ENCODE measurements around the gene C1QTNF8.

The C1QTNF8 gene

DNA sequence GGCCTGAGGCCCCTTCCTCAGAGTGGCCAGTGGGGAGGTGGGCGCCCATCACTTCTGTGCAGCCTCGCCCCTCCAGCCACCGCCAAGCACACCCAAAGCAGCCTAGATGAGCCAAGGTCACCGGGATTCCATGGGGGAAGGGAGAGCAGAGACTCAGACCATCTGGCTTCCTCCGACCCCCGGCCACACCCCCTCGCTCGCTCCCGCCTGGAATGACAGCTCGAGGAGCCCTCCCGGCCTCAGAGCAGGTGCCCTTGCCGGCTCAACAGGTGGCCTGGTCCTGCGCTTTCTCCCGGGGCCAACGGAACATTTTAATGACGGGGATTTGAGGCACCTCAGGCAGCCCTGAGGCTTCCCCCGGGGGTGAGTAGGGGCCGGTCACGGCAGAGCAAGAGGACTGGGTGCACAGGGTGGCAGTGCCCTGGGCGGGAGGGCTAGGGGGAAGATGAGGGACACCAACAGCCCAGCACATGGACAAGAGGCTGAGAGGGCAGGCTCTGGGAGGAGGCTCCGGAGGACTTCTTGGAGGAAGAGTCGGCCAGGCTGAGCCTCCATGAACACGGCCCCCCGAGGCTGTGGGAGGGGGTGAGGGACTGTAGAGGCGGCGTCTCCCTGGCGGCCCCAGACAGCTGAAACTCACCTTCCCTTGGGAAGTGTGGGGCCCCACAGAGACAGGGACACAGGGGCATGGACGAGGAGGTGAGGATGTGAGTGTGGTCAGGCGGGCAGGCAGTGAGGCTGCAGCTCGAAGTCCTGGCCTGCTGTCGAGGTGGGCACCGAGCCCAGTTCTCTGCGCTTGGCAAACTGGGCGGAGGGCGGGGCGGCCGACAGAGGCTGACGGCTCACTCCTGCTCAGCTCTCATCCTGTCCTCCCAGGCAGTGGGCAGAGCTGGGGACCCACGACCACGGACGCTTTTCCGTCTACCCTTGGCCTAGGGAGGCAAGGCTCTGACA, 12.5 kb upstream of the C1QTNF8 start:
- no peak for DNase-seq (ENCODE audit: low read depth in 2 of 2)

DNA sequence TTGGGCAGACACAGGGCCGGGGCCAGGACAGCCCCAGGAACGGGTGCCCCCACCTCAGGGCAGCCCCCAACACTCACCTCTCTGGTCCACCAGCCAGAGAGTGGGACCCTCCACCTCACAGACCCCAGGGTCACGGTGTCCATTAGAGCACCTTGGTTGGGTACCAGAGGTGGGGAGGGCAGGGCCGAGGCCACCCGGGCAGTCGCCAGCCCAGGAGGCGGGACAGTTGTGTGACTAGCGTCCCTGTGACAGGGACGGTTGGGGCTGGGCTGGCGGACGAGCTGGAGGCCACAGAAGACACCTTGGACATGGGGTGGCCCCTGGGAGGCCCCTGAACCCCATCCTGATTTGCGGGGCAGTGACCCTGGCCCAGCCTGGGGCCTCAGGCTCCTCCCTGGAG, 11.7 kb upstream of the C1QTNF8 start:
- no peak for DNase-seq (ENCODE audit: low read depth in 2 of 2)

DNA sequence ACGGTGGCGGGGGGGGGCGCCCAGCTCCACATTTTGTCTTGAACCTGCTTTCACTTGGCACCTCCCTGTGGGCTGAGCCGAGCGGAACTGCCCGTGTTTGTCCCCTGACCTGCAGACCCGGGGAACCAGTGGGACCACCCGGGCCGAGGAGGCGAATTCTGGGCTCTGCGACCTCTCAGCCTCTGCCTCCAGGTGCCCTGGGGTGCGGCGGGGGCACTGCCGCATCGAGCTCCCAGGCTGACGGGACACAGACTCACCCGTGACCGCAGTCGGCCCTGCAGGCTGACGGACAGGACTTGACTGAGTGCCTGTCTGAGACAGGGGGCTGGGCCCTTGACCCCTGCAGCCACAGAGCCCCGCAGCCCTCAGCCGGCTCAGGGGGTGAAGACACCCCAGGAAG, 11.1 kb upstream of the C1QTNF8 start:
- DNase-seq (ENCODE audit: low read depth in 2 of 2): no peak

DNA sequence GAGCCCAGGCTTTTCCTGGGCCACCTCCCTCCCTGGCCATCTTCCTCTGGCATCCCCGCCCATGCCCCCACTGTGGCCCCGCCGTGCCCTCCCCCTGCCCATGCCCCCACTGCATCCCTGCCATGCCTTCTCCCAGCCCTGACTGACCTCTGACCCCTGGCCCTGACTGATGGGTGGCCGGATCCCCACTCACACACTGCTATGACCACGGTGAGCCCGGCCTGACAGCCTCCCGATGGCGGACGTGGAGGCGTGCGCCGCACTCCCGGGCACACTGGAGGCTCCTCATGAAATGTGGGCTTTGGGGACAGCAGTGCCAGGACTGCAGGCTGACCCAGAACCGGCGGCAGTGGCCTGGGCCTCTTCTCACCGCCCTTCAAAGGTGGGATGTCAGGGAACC, 10.6 kb upstream of the C1QTNF8 start:
- no peak for DNase-seq (ENCODE audit: low read depth in 2 of 2)

DNA sequence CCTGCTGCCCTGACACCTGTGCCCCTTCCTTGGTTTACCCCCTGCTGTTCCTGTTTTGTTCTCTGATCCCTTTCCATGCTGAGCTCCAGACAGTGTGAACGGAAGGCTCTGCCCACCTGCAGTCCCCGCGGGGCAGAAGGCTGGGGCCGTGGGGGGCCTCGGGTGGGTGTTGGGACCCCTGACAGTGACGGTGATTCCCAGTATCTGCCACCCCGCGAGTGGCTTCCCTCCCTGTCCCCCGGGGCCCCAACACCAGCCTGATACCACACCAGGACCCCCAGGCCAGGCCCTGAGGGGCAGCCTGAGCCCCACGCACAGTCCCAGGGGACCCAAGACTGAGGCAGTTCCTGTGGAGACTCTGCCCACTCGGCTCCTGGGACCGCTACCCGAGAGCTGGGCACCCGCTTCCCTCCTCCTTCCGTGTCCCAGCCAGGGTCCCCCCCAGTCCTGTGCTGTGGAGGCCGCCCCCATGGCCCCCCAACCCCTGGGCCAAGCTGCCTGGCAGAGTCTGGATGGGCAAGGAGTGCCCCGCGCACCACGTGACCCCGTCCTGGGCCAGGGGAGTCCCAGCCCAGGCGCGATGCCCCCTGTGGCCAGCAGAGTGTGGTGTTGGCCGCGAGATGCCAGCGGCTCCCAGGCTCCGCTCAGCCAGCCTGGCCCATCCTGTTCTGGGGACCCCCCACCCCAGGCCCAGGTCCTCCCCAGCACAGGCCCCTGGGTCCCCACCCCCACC, 10.0 kb upstream of the C1QTNF8 start:
- DNase-seq (ENCODE audit: low read depth in 2 of 2): peak in 1 of 2 donors; percentile 41

DNA sequence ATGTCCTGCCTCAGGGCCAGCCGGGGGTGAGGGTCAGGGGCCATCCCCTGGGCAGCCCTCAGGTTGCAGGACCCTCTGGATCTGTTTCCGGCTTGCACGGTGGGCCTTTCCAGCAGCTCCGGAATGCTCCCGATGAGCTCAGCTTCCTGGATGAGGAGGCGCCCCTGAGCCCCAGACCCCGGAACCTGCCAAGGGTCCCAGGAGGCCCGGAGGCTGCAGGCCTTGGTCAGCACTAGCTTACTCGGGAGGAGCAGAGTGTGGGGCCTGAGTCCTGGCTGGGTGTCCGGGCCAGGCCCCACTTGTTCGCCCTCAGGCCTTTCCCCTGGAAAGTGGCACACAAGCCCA, 7.6 kb upstream of the C1QTNF8 start:
- no peak for DNase-seq (ENCODE audit: low read depth in 2 of 2)

DNA sequence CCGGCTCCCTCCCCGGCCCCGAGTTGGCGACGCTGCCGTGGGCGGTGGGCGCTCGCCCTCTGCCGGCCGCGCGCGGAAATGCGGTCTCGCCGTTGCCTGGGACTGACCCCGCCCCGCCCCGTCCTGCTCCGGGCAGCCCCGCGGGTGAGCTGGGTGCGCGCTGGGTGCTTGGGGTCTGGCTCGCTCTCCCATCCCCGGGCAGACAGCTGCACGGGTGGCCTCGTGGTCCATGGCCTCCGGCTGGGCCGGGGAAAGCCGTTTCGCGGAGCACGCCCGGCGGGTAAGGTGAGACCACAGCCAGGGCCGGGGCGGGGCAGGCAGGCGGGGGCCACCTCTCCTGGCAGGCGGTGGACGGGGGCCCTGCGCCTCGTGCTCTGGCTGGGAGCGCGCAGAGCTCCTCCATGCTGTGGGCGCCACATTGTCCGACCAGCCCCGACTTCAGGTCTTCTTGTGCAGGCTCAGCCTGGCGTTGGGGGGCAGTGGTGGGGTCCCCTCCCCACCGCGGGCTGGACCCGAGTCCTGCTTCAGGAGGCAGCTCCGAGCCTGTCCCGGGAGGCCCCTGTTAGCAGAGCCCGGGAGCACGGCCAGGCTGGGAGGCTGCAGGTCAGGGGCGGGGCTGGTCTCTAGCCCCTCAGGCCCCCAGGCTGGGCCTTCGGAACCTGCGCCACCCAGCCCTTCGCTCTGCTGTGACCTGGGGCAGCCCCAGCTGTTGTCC, 7.0 kb upstream of the C1QTNF8 start:
- peak; percentile 56 to 68 for DNase-seq (ENCODE audit: low read depth in 2 of 2)

DNA sequence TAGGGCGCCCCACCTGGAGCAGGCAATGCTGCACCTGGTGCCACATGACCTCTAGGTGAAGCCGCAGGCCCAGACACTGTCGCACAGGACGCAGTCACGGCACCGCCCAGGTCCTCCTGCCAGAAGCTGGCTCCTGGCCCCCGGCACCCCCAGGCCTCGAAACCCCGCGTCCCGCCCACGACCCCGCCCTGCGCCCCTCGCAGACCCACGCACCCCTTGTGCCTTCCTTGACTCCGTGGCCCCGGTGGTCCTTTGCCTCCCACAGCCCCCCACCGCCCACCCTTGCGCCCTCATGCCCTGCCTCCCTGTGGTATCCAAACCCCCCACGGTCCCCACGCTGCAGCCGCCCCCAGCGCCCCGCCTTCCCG, 6.3 kb upstream of the C1QTNF8 start:
- no peak for DNase-seq (ENCODE audit: low read depth in 2 of 2)

DNA sequence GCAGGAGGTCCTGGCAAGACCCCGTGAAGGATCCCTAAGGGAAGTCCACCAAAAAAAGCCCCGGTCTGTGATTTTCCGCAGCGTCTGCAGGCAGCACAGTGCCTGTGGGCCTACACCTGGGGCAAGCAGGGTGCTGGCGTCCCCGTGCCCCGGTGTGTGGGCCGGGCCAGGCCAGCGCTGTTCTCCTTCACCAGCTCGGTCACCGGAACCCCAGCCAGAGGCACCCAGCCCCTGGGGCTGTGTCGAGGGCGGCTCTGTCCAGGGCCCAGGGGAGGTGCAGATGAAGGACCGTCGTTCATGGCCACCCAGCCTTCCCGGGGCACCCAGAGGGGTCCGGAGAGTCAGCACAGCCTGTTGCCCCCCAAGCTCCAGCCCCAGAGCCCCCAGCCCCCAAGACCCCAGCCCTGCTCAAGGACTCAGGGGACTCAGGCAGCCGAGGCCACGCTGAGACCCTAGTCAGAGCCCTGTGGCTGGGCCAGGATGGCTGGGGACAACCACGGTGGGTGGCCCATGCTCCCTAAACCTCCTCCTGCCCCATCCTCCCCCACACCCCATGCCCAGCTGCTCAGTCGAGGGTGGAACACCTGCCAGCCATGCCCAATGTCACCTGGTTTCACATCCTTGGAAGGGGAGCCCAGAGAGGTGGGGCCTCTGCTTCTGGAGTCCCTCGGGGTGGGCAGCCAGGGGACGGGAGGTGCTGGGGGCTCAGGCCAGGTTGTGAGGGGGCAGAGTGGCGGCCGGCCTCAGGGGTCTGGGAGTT, 5.7 kb upstream of the C1QTNF8 start:
- DNase-seq (ENCODE audit: low read depth in 2 of 2): no peak

DNA sequence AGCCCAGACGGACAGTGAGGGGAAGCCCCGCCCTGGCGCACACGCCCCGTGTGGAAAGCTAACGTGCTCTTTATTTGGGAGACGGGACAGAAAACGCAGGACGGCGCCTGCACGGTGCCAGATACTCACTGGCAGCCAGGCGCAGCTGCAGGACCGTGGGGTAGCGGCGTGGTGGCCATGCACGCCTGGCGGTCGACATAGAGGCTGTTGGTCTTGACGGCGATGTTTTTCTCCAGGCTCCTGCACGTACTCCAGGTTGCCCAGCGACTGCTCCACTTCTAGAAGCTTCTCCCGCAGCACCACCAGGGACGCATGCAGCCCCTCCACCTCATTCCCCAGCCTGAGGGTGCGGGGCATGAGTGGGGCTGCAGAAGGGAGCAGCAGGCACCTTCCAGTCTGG, 5.1 kb upstream of the C1QTNF8 start:
- no peak for DNase-seq (ENCODE audit: low read depth in 2 of 2)

DNA sequence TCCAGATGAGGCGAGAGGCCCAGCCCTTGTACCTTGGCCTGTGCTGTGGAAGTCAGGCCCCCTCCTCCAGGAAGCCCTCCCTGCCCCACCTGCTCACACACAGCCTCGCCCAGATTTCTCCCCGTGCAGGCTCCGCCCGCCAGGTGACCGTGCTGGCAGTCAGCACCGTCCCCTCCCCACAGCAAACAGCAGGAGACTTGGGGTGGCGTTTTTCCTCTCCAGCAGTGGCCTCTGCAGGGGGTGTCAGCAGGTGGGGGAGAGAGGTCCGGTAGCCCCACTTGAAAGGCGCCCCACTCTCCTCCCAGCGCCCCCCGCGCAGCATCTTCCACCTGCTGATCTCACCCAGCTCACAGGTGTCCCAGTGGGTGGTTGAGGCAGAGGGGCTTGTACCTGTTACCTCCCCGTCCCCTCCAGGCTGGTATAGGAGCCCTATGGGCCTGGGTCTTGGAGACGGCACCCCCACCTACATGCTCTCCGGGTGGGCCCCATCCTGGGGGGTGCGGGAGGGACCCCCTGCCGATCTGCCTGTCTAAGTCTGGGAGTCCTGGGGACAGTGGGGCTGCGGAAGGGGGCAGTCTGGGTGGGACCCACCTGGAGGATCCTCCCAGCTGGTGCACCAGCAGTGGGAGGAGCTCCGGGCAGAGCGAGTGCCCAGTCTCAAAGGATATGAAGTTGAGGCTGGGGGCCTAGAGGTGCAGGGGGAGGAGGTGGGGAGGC, 4.2 kb upstream of the C1QTNF8 start:
- no peak for DNase-seq (ENCODE audit: low read depth in 2 of 2)

DNA sequence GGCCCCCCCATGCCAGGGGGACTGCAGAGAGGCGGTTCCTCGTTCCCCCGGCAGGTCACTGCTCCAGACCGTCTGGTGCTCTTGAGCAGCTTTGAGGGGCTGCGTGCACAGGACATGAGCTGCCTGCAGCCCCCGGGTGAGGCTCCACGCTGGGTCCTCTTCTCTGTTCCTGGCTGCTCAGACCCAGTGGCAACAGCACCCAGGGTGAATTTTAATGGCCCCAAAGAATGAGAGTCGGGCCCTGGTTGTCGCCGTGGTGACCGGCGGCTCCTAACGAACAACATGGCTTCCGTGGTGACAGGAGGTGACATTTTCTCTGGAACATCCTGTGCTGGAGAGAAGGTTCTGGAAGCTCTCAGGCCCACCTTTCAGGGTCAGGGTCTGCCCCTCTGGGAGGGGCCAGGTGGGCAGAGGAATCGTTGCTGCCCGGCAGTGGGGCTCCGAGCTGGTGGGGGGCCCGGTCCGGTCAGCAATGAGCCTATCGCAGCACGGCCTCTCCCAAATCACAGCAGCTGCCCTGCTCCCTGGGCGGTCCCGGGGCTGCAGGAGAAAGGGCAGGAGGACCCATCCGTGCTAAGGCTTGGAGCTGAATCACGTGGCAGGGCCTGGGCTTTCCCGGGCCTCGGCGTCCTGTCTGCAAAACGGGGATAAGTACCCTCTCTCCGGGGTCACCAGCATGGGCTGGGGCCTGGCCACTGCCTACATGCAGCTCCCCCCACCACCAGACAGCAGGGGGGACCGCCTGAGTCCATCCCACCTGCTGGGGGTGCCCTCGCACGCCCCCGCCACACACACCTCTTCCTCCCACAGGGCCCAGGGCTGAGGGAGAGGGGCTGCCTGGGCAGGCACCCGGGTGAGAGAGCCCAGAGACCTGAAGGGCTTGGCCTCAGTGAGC, 3.4 kb upstream of the C1QTNF8 start:
- DNase-seq (ENCODE audit: low read depth in 2 of 2): no peak

DNA sequence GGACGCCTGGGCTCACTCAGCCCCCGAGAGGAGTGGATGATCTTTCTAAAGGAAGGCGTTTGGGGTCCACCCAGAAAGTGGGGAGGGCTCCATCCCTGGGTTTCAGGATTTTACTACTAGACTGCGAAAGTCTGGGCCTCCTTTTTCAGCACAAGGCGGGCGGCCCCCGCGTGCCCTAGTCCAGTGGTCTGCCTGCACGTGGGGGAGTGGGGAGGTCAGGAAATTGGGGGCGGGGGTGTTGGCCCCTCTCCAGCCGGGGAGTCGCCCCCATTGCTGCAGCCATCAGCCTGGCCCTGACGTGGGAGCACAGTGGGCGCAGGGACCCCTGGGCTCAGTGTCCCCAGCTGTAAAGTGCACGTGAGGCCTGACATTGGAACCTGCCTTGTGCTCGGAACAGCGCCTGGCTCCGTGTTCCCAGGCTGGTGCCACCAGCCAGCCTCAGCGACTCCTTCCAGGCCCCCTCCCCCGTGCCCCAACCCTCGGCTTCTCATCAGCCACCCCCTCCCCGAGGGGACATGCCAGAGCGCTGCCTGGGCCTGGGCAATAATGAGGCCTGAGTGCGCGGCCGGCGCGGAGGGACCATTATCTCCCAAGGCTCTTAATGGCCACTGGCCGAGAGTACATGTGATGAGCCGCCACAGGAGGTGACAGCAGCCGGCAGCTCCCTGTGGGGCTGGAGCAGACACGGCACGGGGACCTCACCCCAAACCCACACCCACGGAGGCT, 2.4 kb upstream of the C1QTNF8 start:
- DNase-seq (ENCODE audit: low read depth in 2 of 2): no peak

DNA sequence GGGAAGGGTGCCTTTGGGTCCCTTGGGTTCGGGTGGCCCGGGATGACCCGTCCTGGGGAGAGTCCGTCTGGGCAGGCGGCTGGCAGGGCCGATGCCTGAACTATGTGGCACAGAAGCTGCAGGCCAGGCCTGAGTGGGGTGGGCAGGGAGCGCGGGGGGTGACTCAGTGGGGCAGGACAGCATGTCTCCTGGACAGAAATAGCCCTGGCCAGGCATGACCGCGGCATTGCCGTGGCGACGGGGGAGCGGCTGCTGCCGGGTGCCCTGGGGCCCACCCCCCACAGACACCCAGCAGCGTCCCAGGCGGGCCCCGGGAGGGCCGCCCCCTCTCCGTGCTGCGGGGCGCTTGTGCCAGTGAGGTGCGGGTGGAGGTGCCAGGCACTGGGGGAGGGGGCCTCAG, 1.8 kb upstream of the C1QTNF8 start:
- no peak for DNase-seq (ENCODE audit: low read depth in 2 of 2)

DNA sequence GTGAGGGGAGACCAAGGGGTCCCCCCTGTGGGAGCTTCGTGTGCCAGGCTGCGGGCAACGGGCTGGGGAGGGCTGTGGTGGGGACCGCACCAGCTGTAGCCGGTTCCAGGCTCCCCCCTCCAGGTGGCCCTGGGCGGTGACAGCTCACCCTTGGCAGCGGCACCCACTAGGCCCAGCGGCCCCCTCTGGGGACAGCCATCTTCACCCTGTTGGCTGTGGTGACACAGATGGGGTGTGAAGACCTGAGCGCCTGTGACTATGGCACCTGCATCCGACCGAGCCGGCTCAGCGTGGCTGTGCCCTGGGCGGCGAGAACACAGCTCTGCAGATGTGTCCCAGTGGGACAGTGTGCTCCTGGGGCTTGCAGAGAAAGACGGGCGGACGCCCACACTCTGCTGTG, 1.1 kb upstream of the C1QTNF8 start:
- no peak for DNase-seq (ENCODE audit: low read depth in 2 of 2)

DNA sequence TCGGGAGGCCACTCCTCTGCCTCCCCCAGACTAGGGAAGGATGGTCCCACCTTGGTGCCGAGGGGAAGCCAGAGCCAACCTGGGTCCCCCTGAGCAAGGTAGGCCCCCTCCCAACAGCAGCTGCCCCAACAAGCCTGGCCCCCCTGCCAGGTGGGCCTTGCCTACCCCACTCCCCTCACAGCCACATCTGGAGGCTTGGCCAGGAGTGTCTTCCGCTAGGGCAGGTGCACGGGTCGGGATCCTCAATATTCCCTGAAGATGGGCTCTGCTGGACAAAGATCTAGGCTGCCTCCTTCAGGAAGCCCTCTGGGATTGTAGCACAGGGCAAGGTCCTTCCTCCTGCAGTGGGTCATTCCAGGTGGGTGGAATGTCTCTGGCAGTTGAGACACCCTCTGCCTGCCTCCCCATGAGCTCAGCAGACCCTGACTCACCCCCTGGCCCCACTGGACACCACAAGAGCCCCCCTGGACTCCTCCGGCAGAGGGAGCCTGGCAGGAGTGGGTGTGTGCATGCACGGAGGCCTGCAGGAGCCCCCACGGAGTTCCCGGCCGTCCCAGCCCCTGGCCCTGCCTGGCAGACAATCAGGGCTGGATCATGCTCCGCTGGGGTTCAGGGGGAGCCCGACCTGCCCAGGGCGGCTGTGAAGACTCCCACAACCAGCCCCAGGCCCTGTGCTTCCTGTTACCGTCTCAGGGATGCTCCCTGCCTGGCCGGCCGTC, 435 bp downstream of the C1QTNF8 start:
- DNase-seq (ENCODE audit: low read depth in 2 of 2): no peak

DNA sequence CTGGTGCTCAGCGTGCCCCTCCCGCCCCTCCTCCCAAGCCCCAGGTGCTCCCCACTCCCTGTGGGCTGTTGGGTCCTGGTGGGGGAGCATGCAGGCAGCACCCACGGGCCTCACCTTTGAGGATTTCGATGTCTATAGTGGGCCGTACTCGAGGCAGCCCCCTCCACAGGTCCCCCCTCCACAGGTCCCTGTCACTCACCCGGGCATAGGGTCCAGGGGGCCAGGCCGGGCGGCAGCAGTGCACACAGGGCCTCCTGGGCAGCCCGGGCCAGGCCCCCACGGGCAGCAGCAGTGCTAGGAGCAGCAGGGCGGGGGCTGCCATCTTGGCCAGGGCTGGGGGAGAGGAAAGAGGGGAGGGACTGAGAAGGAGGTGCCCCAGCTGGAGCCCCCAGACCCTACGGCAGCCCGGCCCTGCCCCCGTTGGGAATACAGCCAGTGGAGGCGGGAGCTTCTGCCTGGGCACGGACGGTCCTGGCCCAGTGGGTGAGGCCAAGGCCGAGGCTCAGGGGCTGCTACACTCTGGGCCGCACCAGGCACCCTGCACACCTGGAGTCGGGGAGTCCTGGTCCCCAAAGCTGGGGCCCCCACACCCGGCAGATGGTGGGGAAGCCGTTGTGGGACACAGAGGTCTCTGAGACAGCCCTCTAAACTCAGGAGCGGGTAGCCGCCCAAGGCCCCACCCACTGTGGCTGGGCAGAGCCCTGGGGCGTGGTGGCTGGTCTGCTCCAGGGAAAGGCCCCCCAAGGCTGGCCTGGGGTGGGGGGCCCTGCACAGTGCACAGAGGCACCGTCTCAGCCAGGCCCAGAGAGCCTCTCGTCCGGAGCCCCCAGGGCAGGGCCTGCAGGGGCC, 1.2 kb downstream of the C1QTNF8 start:
- no peak for DNase-seq (ENCODE audit: low read depth in 2 of 2)

DNA sequence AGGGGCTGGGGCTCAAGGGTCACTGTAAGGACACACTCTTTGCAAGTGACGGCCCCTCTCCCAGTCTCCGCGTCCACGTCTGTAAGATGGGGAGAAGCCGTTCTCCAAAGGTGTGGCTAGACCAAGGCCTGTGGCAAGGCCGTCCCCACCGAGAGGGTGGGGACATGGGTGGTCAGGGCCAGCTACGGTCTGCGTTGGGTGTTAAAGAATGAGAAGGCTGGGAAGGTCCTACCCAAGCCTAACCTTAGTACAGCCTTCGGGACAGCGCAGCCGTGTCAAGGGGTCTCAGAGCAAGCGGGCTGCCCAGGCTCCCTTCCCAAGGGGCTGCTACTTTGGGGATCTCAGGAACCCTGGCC, 1.9 kb downstream of the C1QTNF8 start:
- DNase-seq (ENCODE audit: low read depth in 2 of 2): no peak

All from activated CD4-positive, alpha-beta T cell treated with anti-CD3 and anti-CD28 coated beads for 24 hours (primary cell).